Testis (tissue), 3 donors: Measurements from ENCODE around the gene MOG. TPM values are rescaled to one million over a fixed set of nuclear protein-coding genes. Genes with fewer than 3 reads are reported as not detected.
"Not testable (repeated sequence)": the region's sequence is repeated elsewhere in the genome, so short reads cannot be mapped to it uniquely, and the experiment has no call there.

Experiments used
- DNase-seq: peaks from one replicate; pipeline ENCODE4 v3.0.0-alpha.2; 2019
- H3K27ac ChIP-seq, 2 donors: fragments of 200-600 bp; sonication (generic); one replicate each; pipeline ENCODE4 v1.5.1; 2019
- H3K27me3 ChIP-seq: fragments of 200-600 bp; sonication (generic); one replicate; pipeline ENCODE4 v1.5.1; 2019
- H3K36me3 ChIP-seq: fragments of 200-600 bp; sonication (generic); one replicate; pipeline ENCODE4 v1.5.1; 2017; ENCODE audit warnings: low read depth; ENCODE audit errors: missing control alignments
- H3K4me1 ChIP-seq: fragments of 200-600 bp; sonication (generic); one replicate; pipeline ENCODE4 v1.5.1; 2019
- H3K4me3 ChIP-seq, 2 donors: fragments of 200-600 bp; sonication (generic); one replicate each; pipeline ENCODE4 v1.5.1; 2017 to 2019
- H3K9me3 ChIP-seq: fragments of 200-600 bp; sonication (generic); one replicate; pipeline ENCODE4 v1.5.1; 2017
- CTCF ChIP-seq, 3 experiments: fragments of 450-650 bp in 2 of 3; fragments of 200-600 bp in 1 of 3; sonication (generic) in 1 of 3; IDR thresholded peaks; one replicate each; pipeline ENCODE4 v1.5.1; 2016 to 2019; ENCODE audit warnings: antibody characterized with exemption in 3 of 3, mild to moderate bottlenecking in 2 of 3, moderate library complexity in 1 of 3
- POLR2A ChIP-seq: fragments of 450-650 bp; IDR thresholded peaks from one replicate; pipeline ENCODE4 v1.6.1; 2017; ENCODE audit warnings: antibody characterized with exemption, mild to moderate bottlenecking, moderate library complexity
- WGBS, 2 donors: methylation state at CpG; one replicate each; pipeline ENCODE4 v1.1.5; 2018; 5-methylcytosine and 5-hydroxymethylcytosine counted together
- intact Hi-C: fragments of 100-400 bp; cut with DNase I; formaldehyde crosslinking; loops from one replicate; pipeline ENCODE4 v1.15.1; 2023; ENCODE audit warnings: low total_unique reads
- polyA plus RNA-seq: library from polyadenylated mRNA; stranded (reverse); fragments of 350-450 nt; fragmentation: Illumina TruSeq; extraction: RNeasy Lipid Tissue Mini Kit (QIAGEN cat#74804); gene quantifications from one replicate; pipeline ENCODE4 v1.2.3, GENCODE V29; 2014; ENCODE audit warnings: low read depth, low replicate concordance; ENCODE audit not compliant: insufficient read depth
- total RNA-seq, 2 donors: library from RNA; depleted of rRNA; stranded (reverse); fragments of >200 nt; gene quantifications; one replicate each; pipeline ENCODE4 v1.2.3, GENCODE V29; 2016

The MOG gene
- total and polyA plus RNA-seq, 3 donors from 2014 or later, result 0.19 to 0.36 TPM; not detected in 1

- Histone ChIP-seq H3K9me3 (no peaks in the 10 kb centered on the region), H3K4me3 (no peak overlapping the region), H3K27ac (no peak overlapping the region), H3K4me1 (no peaks in the 10 kb centered on the region), H3K27me3 (no peaks in the 10 kb centered on the region), H3K36me3 (no peaks in the 10 kb centered on the region)
- WGBS, 2 donors, result 80 to 82% methylated on average over 8 of the region's 8 CpGs
- TF ChIP-seq POLR2A, result no peak
- no peak for TF ChIP-seq CTCF (IDR thresholded peaks at IDR 0.05)
- no peak for DNase-seq
- intact Hi-C loops, result no loop called here
Measured at GRCh38 chr6:29665942-29666825, 9.3 kb downstream of the MOG start.

DNA sequence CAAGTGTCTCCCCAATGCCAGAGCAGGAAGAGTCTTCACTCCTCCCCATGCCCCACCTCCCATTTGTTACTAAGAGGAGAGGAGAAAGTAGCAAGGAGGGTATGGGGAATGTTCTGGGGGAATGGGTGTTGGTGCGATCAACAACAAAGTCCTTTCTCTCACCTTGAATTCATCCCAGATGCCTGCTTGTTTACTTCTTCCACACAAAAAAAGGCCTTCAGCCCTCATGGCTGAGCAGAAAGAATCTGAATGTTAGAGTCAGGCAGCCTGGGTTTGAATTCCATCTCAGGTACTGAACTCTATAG is 9.9 kb downstream of the MOG start:
- no peak for TF ChIP-seq CTCF (IDR thresholded peaks at IDR 0.05)
- no peak for TF ChIP-seq POLR2A
- Histone ChIP-seq H3K27ac (no peak overlapping the region), H3K36me3 (no peaks in the 10 kb centered on the region), H3K9me3 (no peaks in the 10 kb centered on the region), H3K4me3 (no peak overlapping the region), H3K27me3 (no peaks in the 10 kb centered on the region), H3K4me1 (no peaks in the 10 kb centered on the region)
- intact Hi-C loops, result no loop called here
- WGBS, 2 donors, result 79 to 88% methylated on average over 1 of the region's 1 CpG
- DNase-seq, result no peak

- intact Hi-C loops, result no loop called here
- H3K36me3 ChIP-seq, result no peaks in the 10 kb centered on the region
- H3K27me3 ChIP-seq, result no peaks in the 10 kb centered on the region
- TF ChIP-seq CTCF (IDR thresholded peaks at IDR 0.05) (no peak), POLR2A (no peak)
- DNase-seq, result no peak
- H3K4me1 ChIP-seq, result no peaks in the 10 kb centered on the region
- WGBS, 2 donors, result 35 to 45% methylated on average over 5 of the region's 5 CpGs
- H3K9me3 ChIP-seq, result no peaks in the 10 kb centered on the region
- H3K4me3 ChIP-seq, result no peak overlapping the region
- no peak overlapping the region for H3K27ac ChIP-seq
Measured at GRCh38 chr6:29667158-29667557, 10.3 kb downstream of the MOG start.

GRCh38 chr6:29671026-29671425 is 14.1 kb downstream of the MOG start:
- intact Hi-C loops, result no loop called here
- no peaks in the 10 kb centered on the region for H3K4me1 ChIP-seq
- no peaks in the 10 kb centered on the region for H3K36me3 ChIP-seq
- no peak overlapping the region for H3K27ac ChIP-seq
- TF ChIP-seq POLR2A (no peak), CTCF (IDR thresholded peaks at IDR 0.05) (no peak)
- WGBS, 2 donors, result 43 to 46% methylated on average over 1 of the region's 1 CpG
- H3K27me3 ChIP-seq, result no peaks in the 10 kb centered on the region
- H3K9me3 ChIP-seq, result no peaks in the 10 kb centered on the region
- no peak for DNase-seq
- H3K4me3 ChIP-seq, result no peak overlapping the region

DNA sequence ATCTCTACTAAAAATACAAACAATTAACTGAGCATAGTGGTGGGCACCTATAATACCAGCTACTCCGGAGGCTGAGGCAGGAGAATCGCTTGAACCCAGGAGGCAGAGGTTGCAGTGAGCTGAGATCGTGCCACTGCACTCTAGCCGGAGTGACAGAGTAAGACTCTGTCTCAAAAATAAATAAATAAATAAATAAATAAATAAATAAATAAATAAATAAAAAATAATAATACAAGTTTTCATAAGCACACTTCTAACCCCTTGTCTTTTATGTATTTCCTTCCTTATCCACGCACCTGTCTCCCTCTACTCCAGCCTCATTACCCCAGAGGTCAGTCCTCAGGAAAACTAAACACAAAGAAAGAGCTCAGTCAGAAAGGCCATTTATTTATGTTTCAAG is 15.2 kb downstream of the MOG start:
- H3K9me3 ChIP-seq, H3K27me3 ChIP-seq, H3K36me3 ChIP-seq, DNase-seq, H3K4me3 ChIP-seq, intact Hi-C loops, H3K4me1 ChIP-seq, H3K27ac ChIP-seq: not testable (repeated sequence)
- 88 to 97% methylated on average over 5 of the region's 5 CpGs for WGBS, 2 donors
